Activated T-cell treated with anti-CD3 and anti-CD28 coated beads, Interleukin-2, amount 50 U/mL, for 4 hours (primary cell): ENCODE results near the gene SERPINB2. TPM values are rescaled to one million over a fixed set of nuclear protein-coding genes. Genes with fewer than 3 reads are reported as not detected.

Experiments
- ATAC-seq, 2 donors: fragments of 200-7000 bp; cut with Tn5 transposase; one replicate each; pipeline ENCODE4 v1.10.0; 2021
- DNase-seq: peaks from one replicate; pipeline ENCODE4 v3.0.0-alpha.2; 2020
- H3K27me3 Mint-ChIP-seq: one replicate; pipeline ENCODE4 v1.8.0; 2021; ENCODE audit warnings: low read depth, mixed read lengths
- H3K36me3 Mint-ChIP-seq: one replicate; pipeline ENCODE4 v1.8.0; 2022; ENCODE audit warnings: mixed read lengths; ENCODE audit not compliant: insufficient read depth
- H3K4me1 Mint-ChIP-seq: one replicate; pipeline ENCODE4 v1.8.0; 2021; ENCODE audit warnings: low read depth, mixed read lengths
- H3K4me3 Mint-ChIP-seq: one replicate; pipeline ENCODE4 v1.8.0; 2021; ENCODE audit warnings: mild to moderate bottlenecking, moderate library complexity, mixed read lengths
- H3K9me3 Mint-ChIP-seq: one replicate; pipeline ENCODE4 v1.8.0; 2021; ENCODE audit warnings: mixed read lengths
- total RNA-seq, 3 donors: library from RNA; stranded (reverse); gene quantifications; one replicate each; pipeline ENCODE4 v1.2.1, GENCODE V29; 2021

SERPINB2 gene
- total RNA-seq: 1 to 10 TPM in 2 of 3 donors, under 1 TPM in 1; 0.78 to 1.5 (median 1.2) TPM

- no peak for DNase-seq
- H3K4me3 Mint-ChIP-seq: no peak within 1 kb of the TSS
- peaks cover 4% of the 10 kb centered on the region for H3K4me1 Mint-ChIP-seq
- no peaks in the 10 kb centered on the region for H3K36me3 Mint-ChIP-seq
- peaks cover 18% of the 10 kb centered on the region for H3K27me3 Mint-ChIP-seq
- peak; percentile 69 to 74 for ATAC-seq
- no peaks in the 10 kb centered on the region for H3K9me3 Mint-ChIP-seq
Measured at GRCh38 chr18:63887424-63887823, at the start of gene SERPINB2. TSS of gene SERPINB2 (plus strand) at chr18:63887705. CDS start at chr18:63891445, 3,740 bp downstream.

DNA sequence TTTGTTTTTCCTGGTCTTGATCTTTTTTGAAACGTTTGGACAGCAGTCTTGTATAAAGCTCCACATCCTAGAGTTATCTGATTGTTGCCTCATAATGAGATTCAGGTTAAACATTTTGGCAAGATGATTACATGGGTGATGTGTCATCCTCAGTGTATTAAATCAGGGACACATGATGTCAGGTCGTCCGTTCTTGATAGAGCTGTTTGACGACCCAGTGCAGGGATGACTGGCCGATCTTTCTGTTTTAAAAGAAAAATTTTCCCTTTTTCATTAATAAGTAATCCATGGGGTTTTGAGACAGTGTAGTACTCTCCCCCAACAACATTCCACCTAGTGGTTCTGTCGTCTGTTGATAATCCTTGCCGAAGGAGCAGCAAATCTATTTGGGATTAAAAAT is 44.5 kb upstream of the SERPINB2 start:
- Mint-ChIP-seq H3K27me3 (peaks cover 30% of the 10 kb centered on the region), H3K4me3 (no peak overlapping the region), H3K4me1 (no peaks in the 10 kb centered on the region), H3K36me3 (no peaks in the 10 kb centered on the region), H3K9me3 (no peaks in the 10 kb centered on the region)
- DNase-seq (no peak), ATAC-seq (no peak)

DNA sequence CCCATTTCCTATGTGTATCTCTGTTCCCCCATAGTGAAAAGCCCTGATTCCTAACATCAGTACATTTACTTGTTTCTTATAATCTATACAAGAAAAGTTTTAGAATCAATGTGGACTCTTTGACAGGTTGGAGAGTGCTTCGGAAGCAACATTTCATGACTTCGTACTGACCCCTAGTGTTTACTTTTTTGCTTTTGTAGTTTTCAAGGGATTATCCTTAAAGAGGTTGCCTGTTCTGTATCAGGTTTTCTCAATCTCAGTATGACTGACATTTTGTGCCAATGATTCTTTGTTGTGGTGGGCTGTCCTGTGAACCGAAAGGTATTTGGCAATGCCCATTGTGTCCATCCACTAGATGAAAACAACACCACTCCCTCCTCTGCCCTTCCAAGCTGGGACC is 43.3 kb upstream of the SERPINB2 start:
- ATAC-seq (no peak), DNase-seq (no peak)
- H3K4me1 Mint-ChIP-seq: no peaks in the 10 kb centered on the region
- no peaks in the 10 kb centered on the region for H3K9me3 Mint-ChIP-seq
- H3K36me3 Mint-ChIP-seq: no peaks in the 10 kb centered on the region
- no peak overlapping the region for H3K4me3 Mint-ChIP-seq
- peaks cover 31% of the 10 kb centered on the region for H3K27me3 Mint-ChIP-seq

DNA sequence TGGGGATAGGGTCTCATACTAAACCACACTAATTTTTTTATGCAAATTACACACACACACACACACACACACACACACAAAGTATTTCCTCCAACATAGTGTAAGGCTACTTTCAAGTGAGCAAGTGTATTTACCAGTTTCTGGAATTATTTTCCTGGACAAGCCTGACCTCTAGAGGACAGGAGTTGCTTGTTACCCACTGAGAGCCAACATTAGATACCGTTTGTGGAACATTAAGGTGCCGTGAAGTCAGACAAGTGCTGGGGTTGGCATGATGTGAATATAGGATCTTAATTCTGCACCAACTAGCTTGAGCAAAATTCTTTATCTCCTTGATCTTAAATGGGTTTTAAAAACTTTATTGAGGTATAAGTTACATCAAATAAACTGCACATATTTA is 39.3 kb upstream of the SERPINB2 start:
- Mint-ChIP-seq H3K4me1 (no peaks in the 10 kb centered on the region), H3K36me3 (no peaks in the 10 kb centered on the region), H3K9me3 (no peaks in the 10 kb centered on the region), H3K27me3 (peaks cover 17% of the 10 kb centered on the region), H3K4me3 (no peak overlapping the region)
- no peak for DNase-seq
- no peak for ATAC-seq

DNA sequence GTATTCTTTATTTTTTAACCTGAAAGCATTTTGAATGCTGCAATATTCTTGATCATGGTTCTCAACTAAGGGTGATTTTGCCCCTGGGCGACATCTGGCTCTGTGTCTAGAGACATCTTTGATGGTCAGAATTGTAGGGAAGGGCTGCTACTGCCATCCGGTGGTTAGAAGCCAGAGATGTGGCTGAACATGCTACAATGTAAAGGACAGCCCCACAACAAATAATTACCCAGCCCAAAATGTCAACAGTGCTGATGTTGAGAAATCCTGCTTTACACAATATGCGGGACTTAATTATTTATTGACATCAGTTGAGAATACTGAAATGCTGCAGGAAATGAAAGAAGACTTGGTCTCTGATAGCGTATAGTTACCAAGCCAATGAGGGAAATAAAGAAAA is 37.5 kb upstream of the SERPINB2 start:
- H3K4me3 Mint-ChIP-seq: no peak overlapping the region
- H3K36me3 Mint-ChIP-seq: no peaks in the 10 kb centered on the region
- peaks cover 15% of the 10 kb centered on the region for H3K27me3 Mint-ChIP-seq
- DNase-seq: no peak
- H3K9me3 Mint-ChIP-seq: no peaks in the 10 kb centered on the region
- H3K4me1 Mint-ChIP-seq: no peaks in the 10 kb centered on the region
- ATAC-seq: no peak

- DNase-seq (no peak), ATAC-seq (no peak)
- H3K4me1 Mint-ChIP-seq: no peaks in the 10 kb centered on the region
- H3K4me3 Mint-ChIP-seq: no peak overlapping the region
- no peaks in the 10 kb centered on the region for H3K9me3 Mint-ChIP-seq
- H3K36me3 Mint-ChIP-seq: no peaks in the 10 kb centered on the region
- H3K27me3 Mint-ChIP-seq: peaks cover 15% of the 10 kb centered on the region
Measured at GRCh38 chr18:63850636-63851035, 36.9 kb upstream of the SERPINB2 start.

- ATAC-seq: no peak
- DNase-seq: no peak
- Mint-ChIP-seq H3K4me3 (no peak overlapping the region), H3K27me3 (peaks cover 17% of the 10 kb centered on the region), H3K9me3 (no peaks in the 10 kb centered on the region), H3K36me3 (no peaks in the 10 kb centered on the region), H3K4me1 (no peaks in the 10 kb centered on the region)
Measured at GRCh38 chr18:63858456-63858855, 29.0 kb upstream of the SERPINB2 start.

DNA sequence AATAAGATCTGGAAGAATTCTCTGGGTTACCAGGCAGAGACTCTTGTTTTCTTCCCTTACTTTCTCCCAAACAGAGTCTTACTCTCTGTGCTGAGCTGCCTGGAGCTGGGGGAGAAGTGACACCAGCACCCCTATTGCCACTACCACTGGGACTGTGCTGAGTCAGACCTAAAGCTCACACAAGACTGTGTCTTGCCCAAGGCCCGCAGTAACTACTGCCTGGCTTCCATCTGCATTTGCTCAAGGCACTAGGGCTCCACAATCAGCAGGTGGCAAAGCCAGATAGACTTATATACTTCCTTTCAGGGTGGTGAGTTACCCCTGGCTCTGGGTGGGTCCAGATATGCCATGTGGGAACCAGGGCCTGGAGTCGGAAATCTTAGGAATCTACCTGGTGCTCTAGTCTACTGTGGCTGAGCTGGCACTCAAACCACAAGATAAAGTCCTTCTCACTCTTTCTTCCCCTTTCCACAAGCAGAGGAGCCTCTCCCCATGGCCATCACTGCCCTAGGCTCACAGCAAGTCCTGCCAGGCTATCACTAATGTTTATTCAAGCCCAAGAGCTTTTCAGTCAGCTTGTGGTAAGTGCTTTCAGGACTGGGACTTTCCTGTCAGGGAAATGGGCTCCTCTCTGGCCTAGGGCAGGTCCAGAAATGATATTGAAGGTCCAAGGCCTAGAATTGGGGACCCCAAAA is 27.6 kb upstream of the SERPINB2 start:
- no peaks in the 10 kb centered on the region for H3K9me3 Mint-ChIP-seq
- no peak for DNase-seq
- no peaks in the 10 kb centered on the region for H3K4me1 Mint-ChIP-seq
- no peak overlapping the region for H3K4me3 Mint-ChIP-seq
- no peak for ATAC-seq
- H3K27me3 Mint-ChIP-seq: peaks cover 17% of the 10 kb centered on the region
- H3K36me3 Mint-ChIP-seq: no peaks in the 10 kb centered on the region

DNA sequence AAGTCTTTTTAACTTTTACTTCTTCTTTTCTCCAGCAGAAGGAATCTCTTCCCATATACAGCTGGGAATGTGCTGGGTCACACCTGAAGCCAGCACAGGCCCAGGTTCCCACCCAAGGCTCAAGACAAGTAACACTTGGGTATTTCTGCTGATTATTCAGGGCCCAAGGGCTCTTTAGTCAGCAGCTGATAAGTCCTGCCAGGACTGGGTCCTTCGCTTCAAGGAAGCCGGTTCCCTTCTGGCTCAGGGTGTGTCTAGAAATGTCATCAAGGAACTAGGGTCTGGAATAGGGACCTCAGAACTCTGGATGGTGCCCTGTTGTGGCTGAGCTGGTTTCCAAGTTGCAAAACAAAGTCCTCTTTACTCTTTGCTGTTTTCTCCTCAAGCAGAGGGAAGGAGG is 27.0 kb upstream of the SERPINB2 start:
- ATAC-seq: no peak
- Mint-ChIP-seq H3K36me3 (no peaks in the 10 kb centered on the region), H3K4me3 (no peak overlapping the region), H3K4me1 (no peaks in the 10 kb centered on the region), H3K27me3 (peaks cover 17% of the 10 kb centered on the region), H3K9me3 (no peaks in the 10 kb centered on the region)
- no peak for DNase-seq

GRCh38 chr18:63867368-63868125 is 20.0 kb upstream of the SERPINB2 start:
- Mint-ChIP-seq H3K27me3 (peaks cover 11% of the 10 kb centered on the region), H3K4me3 (no peak overlapping the region), H3K9me3 (no peaks in the 10 kb centered on the region), H3K36me3 (no peaks in the 10 kb centered on the region), H3K4me1 (no peaks in the 10 kb centered on the region)
- ATAC-seq (no peak), DNase-seq (no peak)

- Mint-ChIP-seq H3K4me3 (no peak overlapping the region), H3K9me3 (no peaks in the 10 kb centered on the region), H3K4me1 (no peaks in the 10 kb centered on the region), H3K27me3 (peaks cover 13% of the 10 kb centered on the region), H3K36me3 (no peaks in the 10 kb centered on the region)
- no peak for ATAC-seq
- no peak for DNase-seq
Measured at GRCh38 chr18:63868546-63868945, 19.0 kb upstream of the SERPINB2 start.

DNA sequence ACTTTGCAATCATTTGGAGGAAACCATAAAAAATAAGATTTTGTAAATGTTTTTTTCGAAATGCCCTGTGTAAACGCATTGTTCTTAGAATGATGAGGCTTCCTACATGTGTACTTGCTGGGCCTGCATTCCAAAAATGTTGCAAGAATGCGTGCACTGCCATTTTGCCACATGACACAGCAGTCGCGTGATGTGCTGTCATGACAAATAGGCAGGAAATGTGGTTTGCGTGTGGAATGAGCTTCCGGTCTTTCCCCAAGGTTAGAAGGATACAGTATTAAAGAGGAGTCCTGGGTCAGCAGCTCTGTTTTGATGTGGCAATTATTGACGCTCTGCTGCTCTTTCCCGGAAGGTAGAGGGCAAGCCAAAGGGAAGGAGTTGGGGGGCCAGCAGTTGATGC is 18.1 kb upstream of the SERPINB2 start:
- ATAC-seq: no peak
- Mint-ChIP-seq H3K27me3 (peaks cover 13% of the 10 kb centered on the region), H3K4me1 (no peaks in the 10 kb centered on the region), H3K4me3 (no peak overlapping the region), H3K36me3 (no peaks in the 10 kb centered on the region), H3K9me3 (no peaks in the 10 kb centered on the region)
- no peak for DNase-seq

DNA sequence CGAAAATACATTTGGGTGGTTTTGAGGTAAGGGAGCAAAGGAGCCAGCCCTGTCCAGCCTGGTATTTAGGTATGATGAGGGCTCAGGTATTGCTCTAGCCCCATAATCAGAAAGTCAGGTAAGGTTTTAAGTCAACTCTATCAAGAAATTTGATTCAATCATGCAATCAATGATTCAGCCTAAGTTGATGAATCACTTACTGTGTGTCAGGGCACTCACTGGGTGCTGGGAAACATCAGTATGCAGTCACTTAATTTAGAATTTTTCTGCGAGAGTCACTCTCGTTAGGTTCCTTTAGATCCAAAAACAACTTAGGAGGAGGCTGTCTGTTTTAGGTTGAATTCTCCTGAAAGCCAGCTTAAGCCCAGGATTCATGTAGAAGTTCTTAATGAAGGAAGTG is 17.7 kb upstream of the SERPINB2 start:
- Mint-ChIP-seq H3K36me3 (no peaks in the 10 kb centered on the region), H3K27me3 (peaks cover 13% of the 10 kb centered on the region), H3K4me3 (no peak overlapping the region), H3K4me1 (no peaks in the 10 kb centered on the region), H3K9me3 (no peaks in the 10 kb centered on the region)
- DNase-seq: no peak
- ATAC-seq: no peak

DNA sequence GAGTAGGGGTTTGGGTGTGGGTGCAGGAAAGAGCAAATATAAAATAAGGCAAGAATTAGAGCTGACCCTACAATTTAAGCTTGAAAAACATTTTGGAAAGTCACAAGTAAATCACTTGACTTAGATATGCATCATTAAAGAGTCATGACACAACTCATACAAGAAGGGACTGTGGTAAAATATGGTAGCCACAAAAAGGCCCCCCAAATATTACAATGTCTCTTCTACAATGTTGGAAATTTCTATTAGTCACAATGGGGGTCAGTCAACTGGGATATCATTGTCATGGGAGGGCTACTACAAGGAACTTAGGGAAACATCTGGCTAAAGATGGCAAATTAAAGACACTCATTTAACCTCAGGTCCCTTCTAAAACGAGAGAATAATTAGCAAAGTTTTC is 15.7 kb upstream of the SERPINB2 start:
- Mint-ChIP-seq H3K9me3 (no peaks in the 10 kb centered on the region), H3K27me3 (peaks cover 11% of the 10 kb centered on the region), H3K4me1 (no peaks in the 10 kb centered on the region), H3K36me3 (no peaks in the 10 kb centered on the region), H3K4me3 (no peak overlapping the region)
- DNase-seq (no peak), ATAC-seq (no peak)

DNA sequence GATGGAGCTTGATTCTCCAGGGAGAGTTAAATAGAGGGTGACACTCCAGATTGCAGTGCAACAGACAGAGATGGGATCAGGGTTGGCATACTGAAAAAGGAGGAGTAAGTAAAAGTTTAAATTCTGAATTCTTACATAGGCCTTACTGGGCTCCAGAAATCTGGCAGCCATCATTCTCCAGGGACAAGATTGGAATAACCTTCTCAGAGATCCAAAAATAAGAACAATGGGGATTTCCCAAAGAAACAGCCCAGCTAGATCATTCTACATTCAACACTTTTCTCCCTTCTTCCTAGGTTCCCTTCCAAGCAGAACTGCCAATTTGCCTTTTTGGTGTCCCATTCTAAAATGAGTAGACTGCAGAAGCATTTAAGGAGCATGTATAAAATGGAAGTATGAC is 14.9 kb upstream of the SERPINB2 start:
- peaks cover 10% of the 10 kb centered on the region for H3K27me3 Mint-ChIP-seq
- ATAC-seq: no peak
- no peaks in the 10 kb centered on the region for H3K9me3 Mint-ChIP-seq
- no peak for DNase-seq
- no peak overlapping the region for H3K4me3 Mint-ChIP-seq
- no peaks in the 10 kb centered on the region for H3K36me3 Mint-ChIP-seq
- H3K4me1 Mint-ChIP-seq: no peaks in the 10 kb centered on the region
